Stimulated activated CD4-positive, alpha-beta T cell treated with anti-CD3 and anti-CD28 coated beads, Interleukin-1b, Interleukin-23, amount 100 ng/mL, for 48 hours (primary cell): ENCODE results near the gene FLT1.

Source experiments
- DNase-seq: peaks from one replicate; pipeline ENCODE4 v3.0.0-alpha.2; 2020

Gene FLT1, protein sequence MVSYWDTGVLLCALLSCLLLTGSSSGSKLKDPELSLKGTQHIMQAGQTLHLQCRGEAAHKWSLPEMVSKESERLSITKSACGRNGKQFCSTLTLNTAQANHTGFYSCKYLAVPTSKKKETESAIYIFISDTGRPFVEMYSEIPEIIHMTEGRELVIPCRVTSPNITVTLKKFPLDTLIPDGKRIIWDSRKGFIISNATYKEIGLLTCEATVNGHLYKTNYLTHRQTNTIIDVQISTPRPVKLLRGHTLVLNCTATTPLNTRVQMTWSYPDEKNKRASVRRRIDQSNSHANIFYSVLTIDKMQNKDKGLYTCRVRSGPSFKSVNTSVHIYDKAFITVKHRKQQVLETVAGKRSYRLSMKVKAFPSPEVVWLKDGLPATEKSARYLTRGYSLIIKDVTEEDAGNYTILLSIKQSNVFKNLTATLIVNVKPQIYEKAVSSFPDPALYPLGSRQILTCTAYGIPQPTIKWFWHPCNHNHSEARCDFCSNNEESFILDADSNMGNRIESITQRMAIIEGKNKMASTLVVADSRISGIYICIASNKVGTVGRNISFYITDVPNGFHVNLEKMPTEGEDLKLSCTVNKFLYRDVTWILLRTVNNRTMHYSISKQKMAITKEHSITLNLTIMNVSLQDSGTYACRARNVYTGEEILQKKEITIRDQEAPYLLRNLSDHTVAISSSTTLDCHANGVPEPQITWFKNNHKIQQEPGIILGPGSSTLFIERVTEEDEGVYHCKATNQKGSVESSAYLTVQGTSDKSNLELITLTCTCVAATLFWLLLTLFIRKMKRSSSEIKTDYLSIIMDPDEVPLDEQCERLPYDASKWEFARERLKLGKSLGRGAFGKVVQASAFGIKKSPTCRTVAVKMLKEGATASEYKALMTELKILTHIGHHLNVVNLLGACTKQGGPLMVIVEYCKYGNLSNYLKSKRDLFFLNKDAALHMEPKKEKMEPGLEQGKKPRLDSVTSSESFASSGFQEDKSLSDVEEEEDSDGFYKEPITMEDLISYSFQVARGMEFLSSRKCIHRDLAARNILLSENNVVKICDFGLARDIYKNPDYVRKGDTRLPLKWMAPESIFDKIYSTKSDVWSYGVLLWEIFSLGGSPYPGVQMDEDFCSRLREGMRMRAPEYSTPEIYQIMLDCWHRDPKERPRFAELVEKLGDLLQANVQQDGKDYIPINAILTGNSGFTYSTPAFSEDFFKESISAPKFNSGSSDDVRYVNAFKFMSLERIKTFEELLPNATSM (N-terminal part only)

DNA sequence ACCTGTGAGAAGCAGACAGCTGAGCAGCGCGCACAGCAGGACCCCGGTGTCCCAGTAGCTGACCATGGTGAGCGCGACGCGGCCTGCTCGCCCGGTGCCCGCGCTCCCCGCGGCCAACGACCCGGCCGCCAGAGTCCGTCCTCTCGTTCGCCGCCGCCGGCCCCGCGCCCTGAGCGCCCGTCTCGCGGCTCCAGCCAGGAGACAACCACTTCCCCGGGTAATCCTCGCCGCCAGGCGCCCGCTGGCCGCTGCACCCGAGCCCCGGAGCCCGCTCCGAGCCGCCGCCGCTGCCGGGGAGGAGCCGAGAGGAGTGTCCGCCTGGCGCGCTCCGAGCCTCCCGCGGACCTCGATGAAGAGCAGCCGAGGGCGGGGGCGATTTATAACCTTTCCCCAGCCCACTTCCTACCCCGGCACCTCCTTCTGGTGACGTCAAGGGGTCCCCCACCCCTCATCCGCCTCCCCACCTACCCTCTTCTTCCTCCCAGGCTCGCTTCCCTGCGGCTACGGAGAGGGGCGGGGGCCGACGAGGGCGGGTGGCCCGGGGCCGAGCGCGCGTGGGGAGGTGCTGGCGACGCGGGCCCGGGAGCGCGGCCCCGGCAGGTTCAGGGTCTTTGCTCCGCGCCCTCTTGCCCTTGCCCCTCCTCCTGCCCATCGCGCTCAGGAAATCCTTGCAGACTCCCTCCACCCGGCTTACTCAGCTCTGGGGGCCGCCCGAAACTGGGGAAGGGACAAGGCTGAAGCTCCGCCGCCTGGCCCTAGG, at the start of gene FLT1:
Gene FLT1 (minus strand): TSS at position 351 of the 760 bp plus-strand sequence. CDS start 285 bp downstream, at position 66.
- DNase-seq = peak; percentile 29

DNA sequence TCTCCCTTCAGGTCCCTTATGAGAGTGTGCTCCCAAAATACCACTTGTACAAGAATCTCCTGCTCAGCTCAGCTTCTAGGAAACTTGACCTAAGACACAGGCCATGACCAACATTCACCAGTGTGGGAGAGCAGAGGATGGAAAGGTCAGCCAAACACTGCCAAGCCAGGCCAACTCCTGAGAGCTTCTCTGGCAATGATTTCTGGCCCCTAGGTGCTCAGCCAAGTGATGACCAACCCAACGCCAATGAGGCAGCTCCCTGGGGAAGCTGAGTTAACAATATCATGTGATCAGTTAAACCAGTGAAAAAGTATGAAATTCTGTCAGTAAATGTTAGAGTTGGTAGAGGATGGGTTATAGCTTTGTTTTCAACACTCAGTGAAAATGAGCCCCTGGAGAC, 49.1 kb upstream of the FLT1 start:
- no peak for DNase-seq

DNA sequence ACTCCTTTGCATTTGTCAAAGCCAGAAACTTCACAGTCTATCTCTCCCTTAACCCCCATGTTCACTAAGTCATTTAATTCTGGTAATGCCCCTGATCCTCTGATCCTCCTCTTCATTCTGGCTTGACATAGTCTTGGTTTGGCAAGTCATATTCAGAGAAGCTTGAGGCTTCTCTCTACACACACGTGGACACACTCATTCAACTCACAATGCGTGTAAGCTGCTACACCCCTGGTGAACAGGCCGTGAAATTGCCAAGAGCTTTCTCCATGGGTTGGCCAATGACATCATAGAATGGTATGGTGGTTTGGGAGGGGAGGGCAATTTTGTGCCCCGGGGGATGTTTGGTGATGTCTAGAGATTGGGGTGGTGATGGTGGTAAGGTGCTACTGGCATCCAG, 47.9 kb upstream of the FLT1 start:
- peak; percentile 29 for DNase-seq

DNA sequence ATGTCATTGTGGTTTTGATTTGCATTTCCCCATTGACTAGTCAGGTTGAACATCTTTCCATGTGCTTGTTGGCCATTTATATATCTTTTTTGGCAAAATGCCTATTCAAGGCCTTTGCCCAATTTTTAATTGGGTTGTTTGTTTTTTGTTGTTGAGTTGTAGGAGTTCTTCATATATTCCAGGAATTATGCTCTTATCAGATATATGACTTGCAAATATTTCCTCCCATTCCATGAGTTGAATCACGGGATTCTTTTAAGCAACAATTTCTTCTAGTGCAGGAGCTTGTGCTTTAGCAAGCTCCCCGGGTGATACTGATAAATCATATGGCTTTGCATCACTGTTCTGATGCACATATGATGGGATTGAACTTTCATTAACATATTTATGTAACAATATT, 47.0 kb upstream of the FLT1 start:
- no peak for DNase-seq

DNA sequence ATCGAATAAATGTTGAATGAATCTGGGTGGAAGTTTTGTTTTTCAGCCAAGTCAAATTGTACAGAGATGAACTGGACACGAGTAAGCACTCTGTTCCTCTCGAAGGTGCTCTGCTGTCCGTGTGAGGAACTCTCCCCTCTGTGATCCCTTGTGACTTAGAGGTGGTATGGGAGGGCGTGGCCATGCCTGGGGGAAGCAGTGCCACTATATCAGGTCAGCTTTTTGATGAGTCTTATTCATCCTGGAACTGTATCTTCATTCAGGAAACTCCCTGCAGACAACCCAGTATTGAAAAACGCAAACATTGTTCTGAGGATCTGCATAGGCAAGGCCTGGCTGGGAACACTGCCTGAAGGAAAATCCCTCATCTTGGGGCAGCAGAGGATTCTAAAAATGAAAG, 45.7 kb upstream of the FLT1 start:
- DNase-seq = peak; percentile 36

DNA sequence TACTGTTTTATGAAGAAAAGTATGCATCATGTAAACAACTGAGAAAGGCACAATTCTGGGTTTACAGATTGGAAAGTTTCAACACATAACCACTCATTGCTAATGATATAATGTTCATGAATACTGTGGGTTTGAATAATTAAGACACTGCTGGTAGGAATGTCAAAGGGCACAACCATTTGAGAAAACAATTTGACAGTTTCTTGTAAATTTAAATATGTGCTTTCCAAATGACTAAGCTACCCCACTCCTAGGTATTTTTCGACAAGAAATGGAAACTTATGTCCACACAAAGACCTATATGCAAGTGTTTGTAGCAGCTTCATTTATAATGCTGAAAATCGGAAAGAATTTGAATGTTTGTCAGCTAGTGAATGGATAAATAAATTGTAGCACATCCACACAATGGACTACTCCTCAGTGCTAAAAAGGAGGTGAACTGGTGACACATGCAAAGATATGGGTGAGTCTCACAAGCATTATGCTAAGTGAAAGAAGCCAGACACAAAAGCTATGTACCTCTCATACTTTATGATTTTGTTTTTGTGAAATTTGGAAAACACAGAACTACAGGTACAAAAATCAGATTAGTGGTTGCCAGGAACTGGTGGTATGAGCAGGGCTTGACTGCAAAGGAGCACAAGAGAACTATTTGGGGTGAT, 44.8 kb upstream of the FLT1 start:
- DNase-seq = no peak

DNA sequence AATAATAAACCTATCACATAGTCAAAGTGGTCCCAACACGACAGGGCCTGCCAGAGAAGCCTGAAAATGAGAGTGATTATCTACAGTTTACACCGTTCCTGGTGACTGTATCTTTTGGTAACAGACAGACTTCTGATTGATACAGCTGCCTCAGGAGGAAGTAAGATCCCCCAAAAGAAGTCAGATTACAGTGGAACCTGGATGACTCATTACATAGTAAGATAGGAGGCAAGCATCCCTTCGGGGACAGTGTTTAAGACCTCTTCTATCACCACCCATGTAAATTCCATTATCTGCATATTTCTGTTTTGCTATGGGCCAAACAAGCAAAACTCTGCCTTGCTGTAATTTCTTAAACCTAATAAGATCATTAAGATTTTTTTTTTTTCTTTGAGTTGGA, 44.0 kb upstream of the FLT1 start:
- no peak for DNase-seq

DNA sequence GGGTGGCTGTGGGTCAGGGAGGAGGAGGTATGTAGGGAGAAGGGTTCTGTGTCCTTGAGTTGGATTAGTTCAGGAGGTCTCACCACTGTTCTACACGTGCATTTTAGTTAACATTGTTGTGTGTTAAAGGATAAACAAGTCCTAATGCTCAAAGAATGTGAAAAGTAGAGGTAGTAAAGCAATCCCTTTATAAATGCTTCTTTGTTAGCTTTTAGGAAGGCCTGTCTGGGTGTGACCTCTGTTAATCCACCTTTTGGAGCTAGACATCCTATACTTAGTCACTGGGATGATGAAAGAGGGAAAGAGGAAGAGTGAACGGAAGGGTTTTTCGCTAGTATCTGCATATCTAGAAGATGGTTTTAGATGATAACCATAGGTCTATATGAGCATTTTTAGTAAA, 42.2 kb upstream of the FLT1 start:
- no peak for DNase-seq

DNA sequence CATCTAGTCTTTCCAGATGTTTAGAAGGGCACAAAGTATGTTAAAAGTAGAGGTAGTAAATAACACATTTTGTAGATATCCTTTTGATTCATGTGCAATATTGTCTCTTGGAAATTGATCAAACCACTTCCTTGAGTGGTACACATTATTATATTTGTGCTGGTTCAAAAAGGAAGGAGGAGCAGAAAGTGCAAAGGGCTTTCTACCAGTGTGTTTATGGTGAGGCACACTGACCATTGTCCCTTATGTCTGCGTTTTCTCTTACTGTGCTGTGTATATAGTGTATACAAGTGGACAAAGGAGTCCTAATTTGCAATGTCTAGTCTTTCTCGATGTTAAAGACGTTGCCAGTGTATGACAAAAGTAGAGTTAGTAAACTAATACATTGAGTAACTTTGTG, 41.4 kb upstream of the FLT1 start:
- no peak for DNase-seq

DNA sequence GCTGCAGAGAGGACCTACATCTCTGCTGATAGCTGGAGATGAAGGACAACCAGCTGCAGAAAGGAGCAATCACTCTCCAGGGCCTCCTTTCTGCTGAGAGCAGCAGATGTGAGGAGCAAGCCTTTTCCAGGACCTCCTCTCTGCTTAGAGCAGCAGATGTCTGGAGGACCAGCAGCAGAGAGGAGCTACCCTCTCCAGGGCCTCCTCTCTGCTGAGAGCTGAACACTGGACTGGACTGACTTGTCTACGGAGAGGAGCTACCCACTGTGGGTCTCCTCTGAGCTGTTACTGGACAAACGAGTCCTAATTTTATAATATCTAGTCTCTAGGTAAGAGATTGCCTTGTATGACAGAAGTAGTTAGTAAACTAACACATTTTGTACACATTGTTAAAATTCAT, 40.8 kb upstream of the FLT1 start:
- DNase-seq = no peak

DNA sequence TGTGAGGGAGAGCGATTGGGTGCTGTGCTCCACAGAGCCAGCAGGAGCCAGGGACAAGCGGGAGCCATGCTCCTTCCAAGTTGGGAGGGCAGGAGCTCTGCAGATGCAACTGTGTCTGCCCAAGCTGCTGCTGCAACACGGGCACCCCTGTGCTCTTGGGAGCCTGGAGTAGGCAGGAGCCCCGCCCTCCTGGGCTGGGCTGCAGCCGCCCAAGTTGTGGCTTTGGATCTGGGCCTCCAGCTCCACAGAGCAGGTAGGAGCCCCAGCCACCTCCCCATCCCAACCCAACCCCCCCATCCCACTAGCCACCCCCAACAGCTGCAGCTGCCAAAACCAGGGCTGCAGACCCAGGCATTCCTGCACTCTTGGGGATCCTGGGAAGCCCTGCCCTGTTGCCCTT, 39.9 kb upstream of the FLT1 start:
- DNase-seq = no peak

DNA sequence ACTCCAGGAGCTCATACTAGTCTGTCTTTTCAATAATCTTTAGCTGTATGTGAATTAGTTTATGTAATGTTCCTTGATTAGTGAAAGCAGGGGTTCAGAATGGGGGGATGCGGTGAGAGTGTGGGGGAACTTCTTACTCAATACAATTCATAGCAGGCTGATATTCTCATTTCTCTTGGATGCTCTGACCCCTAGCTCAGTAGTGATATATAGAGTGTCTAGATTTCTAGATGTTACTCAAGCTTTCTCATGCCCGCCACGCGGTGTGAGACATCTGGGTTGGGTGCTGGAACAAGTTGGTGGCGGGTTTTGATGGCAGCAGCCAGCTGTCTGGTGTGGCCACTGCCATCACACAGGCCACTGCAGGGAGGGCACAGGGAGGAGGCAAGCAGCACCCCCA, 39.3 kb upstream of the FLT1 start:
- peak; percentile 32 for DNase-seq

DNA sequence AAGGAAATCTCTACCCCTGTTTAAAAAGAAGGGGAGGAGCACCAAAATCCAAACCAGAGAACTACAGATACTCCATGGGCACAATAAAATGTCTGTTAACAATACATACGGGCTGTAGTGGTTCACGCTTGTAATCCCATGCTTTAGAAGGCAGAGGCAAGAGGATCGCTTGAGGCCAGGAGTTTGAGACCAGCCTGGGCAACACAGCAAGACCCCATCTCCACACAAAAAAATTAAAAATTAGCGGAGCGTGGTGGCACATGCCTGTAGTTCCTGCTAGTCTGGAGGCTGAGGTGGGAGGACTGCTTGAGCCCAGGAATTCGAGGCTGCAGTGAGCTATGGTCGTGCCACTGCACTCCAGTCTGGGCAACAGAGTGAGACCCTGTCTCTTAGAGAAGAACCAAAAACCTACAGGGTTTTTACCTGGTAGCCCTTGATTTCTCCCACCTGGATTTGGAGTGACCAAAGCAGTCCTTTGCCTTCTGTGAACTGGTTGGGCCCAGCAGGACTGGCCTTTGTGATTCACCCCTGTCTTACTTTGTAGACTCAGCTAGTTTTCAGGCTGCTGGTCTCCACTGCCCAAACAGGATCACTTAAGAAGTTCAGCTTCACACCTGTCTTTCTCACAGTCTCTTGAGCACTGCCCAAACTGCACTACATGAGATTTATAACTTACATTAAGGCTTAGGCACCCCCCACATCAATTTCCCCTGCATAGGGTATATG, 38.7 kb upstream of the FLT1 start:
- DNase-seq = no peak

DNA sequence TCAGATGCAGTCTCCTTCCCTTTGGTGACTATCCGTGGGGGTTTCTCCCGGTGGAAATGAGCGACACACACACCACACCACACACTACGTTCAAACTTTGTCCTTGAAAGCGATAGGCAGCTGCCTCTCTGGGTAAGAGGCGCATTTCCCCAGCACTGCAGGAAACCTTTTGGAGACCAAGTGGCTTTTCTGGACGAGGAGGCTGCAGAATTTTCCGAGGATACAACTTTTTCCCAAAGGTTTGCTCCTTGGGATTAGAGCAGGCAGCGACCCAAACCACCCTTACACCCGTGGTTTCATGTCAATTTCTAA, 38.2 kb upstream of the FLT1 start:
- DNase-seq = no peak

DNA sequence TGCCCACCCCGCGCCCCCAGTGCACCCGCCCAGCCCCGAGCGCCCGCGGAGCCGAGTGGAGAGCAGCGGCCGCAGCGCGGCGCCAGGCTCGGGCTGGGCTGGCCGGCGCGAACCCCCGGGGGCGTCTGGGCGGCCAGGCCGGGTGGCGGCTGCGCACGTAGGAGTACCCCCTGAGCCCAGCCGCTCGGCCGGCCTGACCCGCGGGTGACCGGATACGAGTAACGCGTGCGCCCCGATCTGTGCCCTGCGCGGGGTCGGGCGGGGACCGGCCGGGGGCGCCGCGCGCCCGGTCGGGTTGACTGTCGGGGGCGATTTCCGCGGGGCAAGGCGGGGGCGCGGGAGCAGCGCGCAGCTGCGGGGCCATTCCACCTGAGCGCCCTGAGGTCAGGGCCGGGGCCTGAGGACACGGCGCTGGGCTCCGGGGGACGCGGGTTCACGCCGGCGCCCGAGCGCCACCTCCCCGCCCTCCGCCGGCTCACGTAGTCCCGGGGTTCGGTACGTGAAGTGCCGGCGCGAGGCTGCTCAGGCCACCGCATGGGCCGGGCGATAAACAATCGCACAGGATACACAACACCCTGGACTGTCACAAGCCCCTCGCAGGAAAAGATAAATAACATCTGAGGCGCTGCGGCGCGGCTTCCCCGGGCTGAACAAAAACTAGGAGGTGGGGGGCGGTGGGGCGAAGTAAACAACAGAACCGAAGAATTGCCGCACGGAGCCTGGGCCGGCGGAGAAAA, 37.6 kb upstream of the FLT1 start:
- no peak for DNase-seq

DNA sequence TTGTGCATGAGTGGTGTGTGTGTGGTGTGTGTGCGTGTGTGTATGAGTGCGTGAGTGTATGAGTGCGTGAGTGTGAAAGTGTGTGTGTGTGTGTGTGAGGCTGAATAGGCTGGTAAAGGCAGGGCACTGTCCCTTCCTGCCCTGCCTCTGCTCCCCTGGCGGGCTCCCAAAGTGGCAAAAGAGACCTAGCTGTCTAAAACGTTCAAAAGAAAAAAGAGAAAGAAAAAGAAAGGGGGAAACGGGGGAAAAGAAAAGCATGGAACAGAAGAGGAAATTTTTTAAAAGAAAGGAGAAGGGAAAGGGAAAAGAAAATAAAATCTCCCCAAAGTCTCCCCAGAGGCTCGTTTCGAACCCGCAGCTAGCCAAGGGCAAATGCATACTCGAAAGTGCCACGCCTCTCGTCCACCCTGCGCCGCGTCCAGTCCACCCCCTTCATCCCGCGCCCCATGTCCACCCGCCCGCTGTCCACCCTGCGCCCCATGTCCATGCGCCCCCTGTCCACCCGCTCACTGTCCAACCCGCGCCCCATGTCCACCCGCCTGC, 37.0 kb upstream of the FLT1 start:
- DNase-seq = no peak

DNA sequence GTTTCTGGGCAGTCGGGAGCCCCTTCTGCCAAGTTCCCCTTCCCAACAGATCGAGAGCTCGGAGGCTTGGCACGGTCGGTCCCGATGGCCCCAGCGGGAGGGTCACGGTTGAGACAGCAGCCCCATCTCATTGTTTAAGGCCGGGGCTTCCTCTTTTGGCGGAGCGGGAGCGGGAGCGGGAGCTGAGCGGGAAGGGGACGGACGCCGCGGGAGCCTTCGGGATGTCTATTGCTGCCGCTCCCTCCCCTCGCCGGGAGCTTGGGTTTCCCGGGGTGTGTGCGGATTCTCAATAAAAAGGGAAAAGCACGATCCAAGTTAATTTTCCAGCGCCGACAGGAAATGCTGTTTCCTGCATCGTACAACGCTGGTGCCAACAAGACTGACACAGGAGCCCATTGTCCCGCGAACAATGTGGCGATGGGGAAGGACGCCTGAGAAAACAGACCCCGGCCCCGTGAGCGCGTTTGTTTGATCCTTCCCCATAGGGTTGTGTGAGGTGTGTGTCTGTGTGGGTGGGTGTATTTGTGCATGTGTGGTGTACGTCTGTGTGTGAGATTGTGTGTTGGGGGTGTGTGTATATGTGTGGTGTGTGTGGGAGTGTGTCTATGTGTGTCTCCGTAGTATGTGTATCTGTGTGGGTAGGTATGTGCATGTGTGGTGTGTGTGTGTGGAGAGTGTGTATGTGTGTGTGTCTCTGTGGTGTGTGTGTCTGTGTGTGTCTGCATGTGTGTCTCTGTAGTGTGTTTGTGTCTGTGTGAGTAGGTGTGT, 36.3 kb upstream of the FLT1 start:
- DNase-seq = no peak

DNA sequence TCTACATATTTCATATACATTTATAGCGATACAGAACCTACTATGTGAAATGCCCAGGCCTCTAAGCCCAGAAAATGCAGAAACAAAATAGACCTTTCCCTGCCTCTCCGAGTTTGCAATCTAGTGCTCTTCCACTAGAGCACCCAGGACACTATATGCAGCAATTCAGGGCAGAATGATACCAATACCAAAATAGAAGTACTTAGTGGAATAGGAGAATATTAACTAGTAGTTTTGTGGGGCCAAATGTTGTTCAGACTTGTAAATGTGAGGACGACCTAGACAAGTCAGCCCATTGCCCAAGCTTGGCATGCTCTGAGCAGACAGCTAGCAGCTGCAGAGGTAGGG, 35.8 kb upstream of the FLT1 start:
- DNase-seq = no peak

DNA sequence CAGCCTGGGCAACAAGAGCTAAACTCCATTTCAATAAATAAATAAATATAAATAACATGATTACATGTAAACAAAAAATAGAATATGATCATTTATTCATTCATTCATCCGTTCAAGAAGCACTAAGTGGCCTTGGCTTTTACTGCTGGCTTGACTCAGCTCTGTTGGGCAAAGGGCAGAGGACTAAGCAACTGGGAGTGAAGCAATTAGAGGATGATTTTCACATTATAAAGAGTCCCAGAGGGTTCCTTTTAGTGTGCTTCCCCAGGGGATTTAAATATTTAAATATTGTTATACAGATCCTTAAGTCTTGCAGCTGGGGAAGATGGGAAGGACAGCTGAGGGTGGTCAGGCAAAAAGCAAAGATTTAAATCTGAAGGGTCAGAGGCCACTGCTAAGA, 34.9 kb upstream of the FLT1 start:
- no peak for DNase-seq

DNA sequence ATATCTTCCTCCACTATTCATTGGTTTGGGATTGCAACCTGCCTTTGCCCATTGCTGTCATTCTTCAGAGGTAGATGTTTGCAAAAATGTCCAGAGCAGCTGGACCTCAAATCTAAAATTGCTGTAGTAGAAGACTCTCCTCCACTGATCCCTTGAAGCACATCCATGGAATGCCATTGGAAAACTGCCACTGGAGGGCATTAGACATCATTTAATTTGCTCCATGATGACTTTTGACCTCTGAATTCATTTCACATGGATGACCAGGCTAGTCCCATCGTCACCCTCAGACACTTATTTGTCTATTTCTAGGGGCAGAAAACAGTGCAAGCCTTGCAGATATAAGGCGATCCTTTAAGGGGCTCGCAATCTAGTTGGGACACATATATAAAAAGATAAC, 33.9 kb upstream of the FLT1 start:
- DNase-seq = no peak
